Liver (tissue), 9 donors: ENCODE data around the gene MSI2. TPM values are rescaled to one million over a fixed set of nuclear protein-coding genes. Genes with fewer than 3 reads are reported as not detected.
"Not testable (repeated sequence)": the region's sequence is repeated elsewhere in the genome, so short reads cannot be mapped to it uniquely, and the experiment has no call there.

Source experiments
- DNase-seq: peaks from one replicate; pipeline ENCODE4 v3.0.0-alpha.2; 2017; ENCODE audit warnings: low spot score
- H3K27ac ChIP-seq, 2 donors: one replicate each; pipeline ENCODE4 v1.7.0; 2013; ENCODE audit warnings: inconsistent platforms in 2 of 2, low read length in 2 of 2, control low read depth in 1 of 2, low read depth in 1 of 2, mild to moderate bottlenecking in 1 of 2
- H3K27me3 ChIP-seq, 4 donors: one replicate each; pipeline versions ENCODE4 v1.6.1 to v1.7.0; 2013; ENCODE audit warnings: low read length in 3 of 4, inconsistent platforms in 1 of 4, mild to moderate bottlenecking in 1 of 4, moderate library complexity in 1 of 4; ENCODE audit not compliant: control insufficient read depth in 4 of 4, insufficient read depth in 4 of 4
- H3K36me3 ChIP-seq, 4 donors: one replicate each; pipeline versions ENCODE4 v1.6.1 to v1.7.0; 2013; ENCODE audit warnings: low read length in 3 of 4, mild to moderate bottlenecking in 3 of 4, low read depth in 1 of 4, moderate library complexity in 1 of 4; ENCODE audit not compliant: control insufficient read depth in 4 of 4, insufficient read depth in 3 of 4
- H3K4me1 ChIP-seq, 4 donors: one replicate each; pipeline versions ENCODE4 v1.6.1 to v1.7.0; 2013; ENCODE audit warnings: low read length in 3 of 4, mild to moderate bottlenecking in 3 of 4, moderate library complexity in 1 of 4; ENCODE audit not compliant: control insufficient read depth in 4 of 4, insufficient read depth in 4 of 4
- H3K4me3 ChIP-seq, 3 donors: one replicate each; pipeline versions ENCODE4 v1.6.1 to v1.7.0; 2013; ENCODE audit warnings: low read length in 3 of 3, control low read depth in 1 of 3, low read depth in 1 of 3, mild to moderate bottlenecking in 1 of 3
- H3K9ac ChIP-seq, 2 donors: one replicate each; pipeline ENCODE4 v1.7.0; 2013; ENCODE audit warnings: low read length in 2 of 2, mild to moderate bottlenecking in 2 of 2, moderate library complexity in 2 of 2, control low read depth in 1 of 2, low read depth in 1 of 2
- H3K9me3 ChIP-seq, 4 donors: one replicate each; pipeline versions ENCODE4 v1.6.1 to v1.7.0; 2013; ENCODE audit warnings: low read length in 3 of 4; ENCODE audit not compliant: control insufficient read depth in 4 of 4
- ATF3 ChIP-seq: IDR thresholded peaks from 2 replicates; pipeline ENCODE4 v1.6.1; 2016; ENCODE audit warnings: antibody characterized with exemption
- EGR1 ChIP-seq, 2 donors: IDR thresholded peaks; 2 replicates each; pipeline ENCODE4 v1.6.1; 2016 to 2018; ENCODE audit warnings: antibody characterized with exemption in 2 of 2, low read depth in 2 of 2
- FOXA1 ChIP-seq: IDR thresholded peaks from 2 replicates; pipeline ENCODE4 v1.6.1; 2016; ENCODE audit warnings: antibody characterized with exemption
- FOXA2 ChIP-seq: IDR thresholded peaks from 2 replicates; pipeline ENCODE4 v1.6.1; 2016; ENCODE audit warnings: antibody characterized with exemption
- NR2F2 ChIP-seq: IDR thresholded peaks from 2 replicates; pipeline ENCODE4 v1.6.1; 2016; ENCODE audit warnings: antibody characterized with exemption
- REST ChIP-seq: IDR thresholded peaks from 2 replicates; pipeline ENCODE4 v1.6.1; 2016; ENCODE audit warnings: antibody characterized with exemption, mild to moderate bottlenecking
- RXRA ChIP-seq, 2 donors: IDR thresholded peaks; 2 replicates each; pipeline ENCODE4 v1.6.1; 2017 to 2018; ENCODE audit warnings: antibody characterized with exemption in 2 of 2, mild to moderate bottlenecking in 1 of 2
- SP1 ChIP-seq: IDR thresholded peaks from 2 replicates; pipeline ENCODE4 v1.6.1; 2018; ENCODE audit warnings: antibody characterized with exemption, mild to moderate bottlenecking
- YY1 ChIP-seq: IDR thresholded peaks from 2 replicates; pipeline ENCODE4 v1.6.1; 2016; ENCODE audit warnings: antibody characterized with exemption, mild to moderate bottlenecking
- WGBS: extraction: QIAGEN DNeasy Blood & Tissue Kit; methylation state at CpG from one replicate; pipeline ENCODE4 v1.1.7; 2013; 5-methylcytosine and 5-hydroxymethylcytosine counted together
- polyA plus RNA-seq, 2 donors: library from polyadenylated mRNA; stranded (reverse) in 1 of 2; unstranded in 1 of 2; fragments of 200-250 nt in 1 of 2; fragments of >200 nt in 1 of 2; fragmentation: Nextera tagmentation in 1 of 2; extraction: Ambion mirVana in 1 of 2; gene quantifications; one replicate each; pipeline versions ENCODE4 v1.2.1 to v1.2.3, GENCODE V29; 2013 to 2015
- total RNA-seq, 2 donors: library from RNA; depleted of rRNA; stranded (reverse); fragments of >200 nt; gene quantifications; one replicate each; pipeline ENCODE4 v1.2.3, GENCODE V29; 2014
- donor health status: healthy.
- donor health status: healthy.
- donor health status: healthy.
- donor health status: healthy.
- donor health status: healthy.

MSI2 gene
- total and polyA plus RNA-seq, 4 donors = 5.7 to 15.6 (median 9.2) TPM

- H3K9me3 ChIP-seq = no peaks in the 10 kb centered on the region
- 74% methylated on average over 3 of the region's 3 CpGs for WGBS
- no peak for DNase-seq
- H3K4me3 ChIP-seq = no peak overlapping the region
- no peaks in the 10 kb centered on the region for H3K27me3 ChIP-seq
- no peak overlapping the region for H3K9ac ChIP-seq
- H3K4me1 ChIP-seq = no peaks in the 10 kb centered on the region
- no peaks in the 10 kb centered on the region for H3K36me3 ChIP-seq
- TF ChIP-seq RXRA (IDR thresholded peaks at IDR 0.05) (no peak), SP1 (no peak), FOXA2 (no peak)
- H3K27ac ChIP-seq = no peak overlapping the region
These were observed 34.7 kb upstream of the MSI2 start for GRCh38 chr17:57221366-57222350.

GRCh38 chr17:57222422-57222821, 33.9 kb upstream of the MSI2 start:
- H3K9ac ChIP-seq, H3K27ac ChIP-seq, H3K27me3 ChIP-seq, DNase-seq, H3K36me3 ChIP-seq, H3K4me1 ChIP-seq, H3K9me3 ChIP-seq, H3K4me3 ChIP-seq: not testable (repeated sequence)
- WGBS = 90% methylated on average over 1 of the region's 1 CpG

GRCh38 chr17:57225127-57225526, 31.2 kb upstream of the MSI2 start:
- no peak overlapping the region for H3K4me3 ChIP-seq
- no peaks in the 10 kb centered on the region for H3K4me1 ChIP-seq
- 88% methylated on average over 2 of the region's 2 CpGs for WGBS
- H3K27me3 ChIP-seq = no peaks in the 10 kb centered on the region
- no peak overlapping the region for H3K27ac ChIP-seq
- TF ChIP-seq EGR1 (IDR thresholded peaks at IDR 0.05; ENCODE audit: low read depth in 2 of 2) (no peak), FOXA2 (no peak), ATF3 (no peak), YY1 (no peak), REST (no peak)
- no peak overlapping the region for H3K9ac ChIP-seq
- DNase-seq = no peak
- H3K9me3 ChIP-seq = no peaks in the 10 kb centered on the region
- H3K36me3 ChIP-seq = no peaks in the 10 kb centered on the region

GRCh38 chr17:57226793-57227192, 29.5 kb upstream of the MSI2 start:
- no peaks in the 10 kb centered on the region for H3K36me3 ChIP-seq
- H3K27ac ChIP-seq = no peak overlapping the region
- no peaks in the 10 kb centered on the region for H3K4me1 ChIP-seq
- H3K27me3 ChIP-seq = no peaks in the 10 kb centered on the region
- no peak overlapping the region for H3K4me3 ChIP-seq
- no peak for TF ChIP-seq FOXA1
- no peak for TF ChIP-seq NR2F2
- H3K9me3 ChIP-seq = no peaks in the 10 kb centered on the region
- DNase-seq = no peak
- 52% methylated on average over 1 of the region's 1 CpG for WGBS
- H3K9ac ChIP-seq = no peak overlapping the region
